CD4-positive, alpha-beta memory T cell (primary cell): ENCODE measurements around the gene ITK. TPM values are rescaled to one million over a fixed set of nuclear protein-coding genes. Genes with fewer than 3 reads are reported as not detected.

ENCODE experiments used
- CTCF ChIA-PET: fragments of 350-600 bp; sonication (Branson Sonifier 250); formaldehyde crosslinking; loops from one replicate; lab custom pipeline; 2021; ENCODE audit warnings: inconsistent platforms; ENCODE audit not compliant: partially characterized antibody; lab: Charles Lee
- POLR2A ChIA-PET: fragments of 350-600 bp; sonication (Branson Sonifier 250); formaldehyde crosslinking; loops from one replicate; lab custom pipeline; 2021; ENCODE audit not compliant: partially characterized antibody; lab: Charles Lee
- DNase-seq, 5 donors: peaks; one replicate each; pipeline versions ENCODE4 v3.0.0 to v3.0.0-alpha.2; 2020 to 2022; ENCODE audit warnings: mixed read lengths in 1 of 5
- H3K27ac ChIP-seq: one replicate; pipeline ENCODE4 v1.7.0; 2013; ENCODE audit warnings: low read depth, low read length
- H3K27me3 ChIP-seq: 2 replicates; pipeline ENCODE4 v1.7.0; 2013; ENCODE audit warnings: mild to moderate bottlenecking, low read length, moderate library complexity; ENCODE audit not compliant: insufficient read depth
- H3K36me3 ChIP-seq: 2 replicates; pipeline ENCODE4 v1.7.0; 2013; ENCODE audit warnings: mild to moderate bottlenecking, low read length, moderate library complexity; ENCODE audit not compliant: insufficient read depth
- H3K4me1 ChIP-seq: 2 replicates; pipeline ENCODE4 v1.7.0; 2013; ENCODE audit warnings: mild to moderate bottlenecking, low read length, moderate library complexity; ENCODE audit not compliant: insufficient read depth
- H3K4me3 ChIP-seq, 2 donors: one replicate each; pipeline ENCODE4 v1.7.0; 2013; ENCODE audit warnings: low read length in 2 of 2, mild to moderate bottlenecking in 1 of 2
- H3K9me3 ChIP-seq, 2 donors: one replicate each; pipeline ENCODE4 v1.7.0; 2013; ENCODE audit warnings: low read length in 2 of 2, control low read depth in 1 of 2; ENCODE audit not compliant: control insufficient read depth in 1 of 2
- H3K27ac Mint-ChIP-seq, 7 donors: one replicate each; pipeline ENCODE4 v1.8.0; 2020 to 2021; ENCODE audit warnings: mixed read lengths in 7 of 7, mild to moderate bottlenecking in 6 of 7, inconsistent platforms in 3 of 7, moderate library complexity in 3 of 7
- H3K27me3 Mint-ChIP-seq, 2 donors: one replicate each; pipeline ENCODE4 v1.8.0; 2020 to 2021; ENCODE audit warnings: mixed read lengths in 2 of 2
- H3K36me3 Mint-ChIP-seq, 2 donors: one replicate each; pipeline ENCODE4 v1.8.0; 2020 to 2021; ENCODE audit warnings: mixed read lengths in 2 of 2, inconsistent platforms in 1 of 2, mild to moderate bottlenecking in 1 of 2
- H3K4me1 Mint-ChIP-seq, 4 donors: one replicate each; pipeline ENCODE4 v1.8.0; 2020 to 2021; ENCODE audit warnings: mixed read lengths in 4 of 4, mild to moderate bottlenecking in 1 of 4
- H3K4me3 Mint-ChIP-seq, 8 donors: one replicate each; pipeline ENCODE4 v1.8.0; 2020 to 2021; ENCODE audit warnings: mixed read lengths in 8 of 8, mild to moderate bottlenecking in 7 of 8, moderate library complexity in 6 of 8, inconsistent platforms in 3 of 8
- H3K9me3 Mint-ChIP-seq, 8 donors: one replicate each; pipeline ENCODE4 v1.8.0; 2020 to 2021; ENCODE audit warnings: mixed read lengths in 8 of 8, mild to moderate bottlenecking in 5 of 8, inconsistent platforms in 3 of 8, moderate library complexity in 1 of 8
- intact Hi-C: fragments of 100-400 bp; cut with micrococcal nuclease; formaldehyde crosslinking; loops from one replicate; pipeline ENCODE4 v1.15.1; 2023
- polyA plus RNA-seq, 2 donors: library from polyadenylated mRNA; unstranded; fragments of 300-500 nt; fragmentation: Illumina TruSeq; gene quantifications; one replicate each; pipeline ENCODE4 v1.2.3, GENCODE V29; 2021
- total RNA-seq, 2 experiments: library from RNA; stranded (reverse); gene quantifications; one replicate each; pipeline ENCODE4 v1.2.3, GENCODE V29; 2021

Gene ITK
- total and polyA plus RNA-seq, 4 experiments from 2014 or later = 141 to 421 (median 288) TPM

DNA sequence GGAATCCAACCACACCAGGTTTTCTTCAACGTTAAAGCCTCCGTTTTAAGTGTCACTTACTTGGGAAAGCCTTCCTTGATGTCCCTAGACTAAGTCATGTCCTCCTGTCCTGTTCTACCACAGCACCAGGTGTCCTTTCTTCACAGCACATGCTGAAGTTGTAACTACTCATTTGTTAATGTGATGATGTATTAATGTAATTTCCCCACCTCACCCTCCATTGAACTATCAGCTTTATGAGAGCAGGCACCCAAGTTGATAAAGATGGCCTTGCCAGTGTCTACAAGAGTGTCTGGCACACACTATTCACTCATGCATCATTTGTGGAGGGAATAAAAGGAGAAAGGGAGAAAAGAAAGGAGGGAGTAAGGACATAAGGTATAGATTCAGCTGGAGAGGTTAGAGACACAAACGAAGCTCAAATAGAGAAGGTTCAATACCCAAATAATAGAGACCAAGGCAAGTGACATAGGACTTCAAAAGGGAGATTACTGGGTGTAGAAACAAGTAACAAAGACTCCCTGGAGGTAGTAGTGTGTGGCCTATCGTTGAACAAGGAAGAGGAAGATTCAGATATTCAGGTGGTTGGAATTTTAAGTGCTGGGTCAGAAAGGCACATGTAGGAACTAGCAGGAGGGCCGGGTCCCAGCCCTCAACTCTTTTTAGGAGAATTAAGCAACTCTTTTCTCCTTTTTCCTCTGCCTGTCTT is 6.6 kb downstream of the ITK start:
- intact Hi-C loops = no loop called here
- peaks cover 79% of the 10 kb centered on the region for H3K4me1 ChIP-seq
- H3K27ac ChIP-seq = peak overlapping the region; percentile 64
- H3K4me1 Mint-ChIP-seq = peaks cover 49 to 80% (median 61%) of the 10 kb centered on the region in 4 donors
- DNase-seq = peak in 1 of 5 donors; percentile 53
- ChIA-PET POLR2A (interaction anchor here (1.2 to 29.8 kb wide), 18 partner anchors 11 to 121 kb away, joined by 3 to 1020 read pairs (median 11); partner anchors contain the start of genes GARIN3 and MED7), CTCF (interaction anchor here (0.7 to 9.5 kb wide), 9 partner anchors 9 to 141 kb away, joined by 3 to 66 read pairs (median 4); no protein-coding TSS in a partner anchor)
- H3K27me3 Mint-ChIP-seq = no peaks in the 10 kb centered on the region
- peak overlapping the region; percentile 84 to 100 (median 96) for H3K4me3 Mint-ChIP-seq
- H3K36me3 Mint-ChIP-seq = peaks cover 70 to 78% of the 10 kb centered on the region in 2 donors
- H3K9me3 Mint-ChIP-seq = peaks cover 0 to 3% (median 0%) of the 10 kb centered on the region in 8 donors
- no peaks in the 10 kb centered on the region for H3K9me3 ChIP-seq
- H3K36me3 ChIP-seq = peaks cover 34% of the 10 kb centered on the region
- no peaks in the 10 kb centered on the region for H3K27me3 ChIP-seq
- peak overlapping the region; percentile 44 to 59 for H3K4me3 ChIP-seq
- H3K27ac Mint-ChIP-seq = peak overlapping the region; percentile 84 to 97 (median 91)

GRCh38 chr5:157188270-157188669 is 7.6 kb downstream of the ITK start:
- Histone ChIP-seq H3K36me3 (peaks cover 34% of the 10 kb centered on the region), H3K4me1 (peaks cover 89% of the 10 kb centered on the region), H3K4me3 (peak overlapping the region; percentile 44 to 59), H3K27me3 (no peaks in the 10 kb centered on the region), H3K27ac (peak overlapping the region; percentile 64), H3K9me3 (no peaks in the 10 kb centered on the region)
- peak overlapping the region; percentile 84 to 100 (median 96) for H3K4me3 Mint-ChIP-seq
- H3K9me3 Mint-ChIP-seq = peaks cover 0 to 5% (median 0%) of the 10 kb centered on the region in 8 donors
- ChIA-PET CTCF (interaction anchor here (0.6 to 9.5 kb wide), 9 partner anchors 11 to 140 kb away, joined by 3 to 66 read pairs (median 6); no protein-coding TSS in a partner anchor), POLR2A (interaction anchor here (0.8 to 29.8 kb wide), 19 partner anchors 8 to 274 kb away, joined by 3 to 1020 read pairs (median 6); partner anchors contain the start of genes CYFIP2, GARIN3, ITK and MED7)
- no peaks in the 10 kb centered on the region for H3K27me3 Mint-ChIP-seq
- H3K27ac Mint-ChIP-seq = peak overlapping the region; percentile 84 to 97 (median 93)
- H3K36me3 Mint-ChIP-seq = peaks cover 71 to 77% of the 10 kb centered on the region in 2 donors
- peaks cover 57 to 90% (median 70%) of the 10 kb centered on the region in 4 donors for H3K4me1 Mint-ChIP-seq
- DNase-seq = peak in 1 of 5 donors; percentile 43
- intact Hi-C loops = no loop called here

- Histone ChIP-seq H3K27ac (peak overlapping the region; percentile 64), H3K9me3 (no peaks in the 10 kb centered on the region), H3K36me3 (peaks cover 30% of the 10 kb centered on the region), H3K4me3 (peak overlapping the region; percentile 44 to 59), H3K27me3 (no peaks in the 10 kb centered on the region), H3K4me1 (peaks cover 97% of the 10 kb centered on the region)
- Mint-ChIP-seq H3K27me3 (no peaks in the 10 kb centered on the region), H3K9me3 (peaks cover 0 to 5% (median 0%) of the 10 kb centered on the region in 8 donors), H3K27ac (peak overlapping the region; percentile 84 to 97 (median 93)), H3K36me3 (peaks cover 67 to 77% of the 10 kb centered on the region in 2 donors), H3K4me1 (peaks cover 66 to 91% (median 78%) of the 10 kb centered on the region in 4 donors), H3K4me3 (peak overlapping the region; percentile 84 to 100 (median 96))
- no peak for DNase-seq
- intact Hi-C loops = no loop called here
- ChIA-PET CTCF (interaction anchor here (1.0 to 9.5 kb wide), 13 partner anchors 8 to 119 kb away, joined by 3 to 66 read pairs (median 6); partner anchors contain the start of gene ITK), POLR2A (interaction anchor here (1.0 to 29.8 kb wide), 19 partner anchors 9 to 124 kb away, joined by 3 to 1020 read pairs (median 7); partner anchors contain the start of genes GARIN3, ITK and MED7)
Observed at GRCh38 chr5:157189223-157189622, 8.6 kb downstream of the ITK start.

- Mint-ChIP-seq H3K4me3 (peak overlapping the region; percentile 66 to 86 (median 78)), H3K9me3 (peaks cover 0 to 5% (median 0%) of the 10 kb centered on the region in 8 donors), H3K27ac (peak overlapping the region; percentile 84 to 98 (median 93)), H3K4me1 (peaks cover 68 to 96% (median 81%) of the 10 kb centered on the region in 4 donors), H3K27me3 (no peaks in the 10 kb centered on the region), H3K36me3 (peaks cover 57 to 78% of the 10 kb centered on the region in 2 donors)
- H3K27ac ChIP-seq = peak overlapping the region; percentile 86
- peak; percentile 73 to 83 (median 79) for DNase-seq
- H3K9me3 ChIP-seq = no peaks in the 10 kb centered on the region
- no peaks in the 10 kb centered on the region for H3K27me3 ChIP-seq
- H3K4me3 ChIP-seq = peak overlapping the region; percentile 44 to 62
- H3K36me3 ChIP-seq = peaks cover 18% of the 10 kb centered on the region
- POLR2A ChIA-PET = interaction anchor here (0.9 to 29.8 kb wide), 16 partner anchors 14 to 113 kb away, joined by 3 to 1020 read pairs (median 8); partner anchors contain the start of genes CYFIP2, ITK and MED7
- peaks cover 97% of the 10 kb centered on the region for H3K4me1 ChIP-seq
- CTCF ChIA-PET = interaction anchor here (1.4 to 9.5 kb wide), 7 partner anchors 13 to 119 kb away, joined by 3 to 66 read pairs (median 5); partner anchors contain the start of gene ITK
- intact Hi-C loops = loop anchor here (1.0 kb wide), 2 partner anchors 9 to 14 kb away; partner anchors contain the start of gene ITK
Observed at GRCh38 chr5:157193699-157194424, 13.2 kb downstream of the ITK start.

DNA sequence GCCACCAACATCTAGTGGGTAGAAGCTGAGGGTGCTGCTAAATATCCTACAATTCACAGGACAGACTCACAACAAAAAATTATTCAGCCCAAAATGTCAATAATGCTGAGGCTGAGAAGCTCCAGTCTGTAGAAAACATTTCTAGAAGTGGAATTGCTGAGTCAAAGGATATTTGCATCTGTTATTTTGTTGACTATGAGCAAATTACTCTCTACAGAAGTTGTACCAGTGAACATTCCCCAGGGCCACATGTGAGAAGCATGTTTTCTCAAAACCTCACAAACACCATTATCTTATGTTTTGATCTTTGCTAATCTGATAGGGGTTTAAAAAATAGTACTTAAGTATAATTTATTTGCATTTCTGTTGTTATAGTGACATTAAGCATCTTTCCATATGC is 15.4 kb downstream of the ITK start:
- H3K27me3 ChIP-seq = no peaks in the 10 kb centered on the region
- peaks cover 26% of the 10 kb centered on the region for H3K36me3 ChIP-seq
- Mint-ChIP-seq H3K27me3 (no peaks in the 10 kb centered on the region), H3K4me1 (peaks cover 71 to 94% (median 83%) of the 10 kb centered on the region in 4 donors), H3K4me3 (peak overlapping the region; percentile 36 to 85 (median 69)), H3K27ac (peak overlapping the region; percentile 49 to 95 (median 86)), H3K9me3 (peaks cover 0 to 5% (median 0%) of the 10 kb centered on the region in 8 donors), H3K36me3 (peaks cover 65 to 81% of the 10 kb centered on the region in 2 donors)
- H3K4me3 ChIP-seq = peak overlapping the region in 1 of 2 donors; percentile 22
- peak overlapping the region; percentile 61 for H3K27ac ChIP-seq
- intact Hi-C loops = loop anchor here (5.0 kb wide), 1 partner anchor 76 kb away; no protein-coding TSS in a partner anchor
- no peaks in the 10 kb centered on the region for H3K9me3 ChIP-seq
- ChIA-PET POLR2A (interaction anchor here (1.0 to 29.8 kb wide), 9 partner anchors 7 to 72 kb away, joined by 3 to 1020 read pairs (median 16); partner anchors contain the start of genes ITK and MED7), CTCF (interaction anchor here (0.9 to 1.4 kb wide), 3 partner anchors 9 to 46 kb away, joined by 3 read pairs; no protein-coding TSS in a partner anchor)
- peaks cover 99% of the 10 kb centered on the region for H3K4me1 ChIP-seq
- peak in 4 of 5 donors; percentile 59 to 73 (median 64) for DNase-seq

GRCh38 chr5:157197086-157197485 is 16.4 kb downstream of the ITK start:
- Histone ChIP-seq H3K9me3 (no peaks in the 10 kb centered on the region), H3K36me3 (peaks cover 26% of the 10 kb centered on the region), H3K4me3 (no peak overlapping the region), H3K27ac (peak overlapping the region; percentile 61), H3K27me3 (no peaks in the 10 kb centered on the region), H3K4me1 (peaks cover 99% of the 10 kb centered on the region)
- H3K36me3 Mint-ChIP-seq = peaks cover 65 to 83% of the 10 kb centered on the region in 2 donors
- DNase-seq = peak in 4 of 5 donors; percentile 51 to 76 (median 54)
- intact Hi-C loops = loop anchor here (1.0 to 5.0 kb wide), 2 partner anchors 48 to 75 kb away; no protein-coding TSS in a partner anchor
- ChIA-PET CTCF (interaction anchor here (1.4 to 2.4 kb wide), 2 partner anchors 10 to 48 kb away, joined by 3 to 12 read pairs; no protein-coding TSS in a partner anchor), POLR2A (interaction anchor here (1.0 to 29.8 kb wide), 10 partner anchors 8 to 56 kb away, joined by 3 to 1020 read pairs (median 9); partner anchors contain the start of genes ITK and MED7)
- peaks cover 72 to 96% (median 84%) of the 10 kb centered on the region in 4 donors for H3K4me1 Mint-ChIP-seq
- H3K27ac Mint-ChIP-seq = peak overlapping the region; percentile 49 to 95 (median 84)
- peaks cover 0 to 3% (median 0%) of the 10 kb centered on the region in 8 donors for H3K9me3 Mint-ChIP-seq
- no peaks in the 10 kb centered on the region for H3K27me3 Mint-ChIP-seq
- peak overlapping the region; percentile 23 to 85 (median 72) for H3K4me3 Mint-ChIP-seq
